OCI-LY3 (cell line): Measurements from ENCODE around the gene DNAJA4.

Experiments
- EZH2phosphoT487 ChIP-seq: fragments of 200-600 bp; shearing (Covaris generic); IDR thresholded peaks from 2 replicates; pipeline ENCODE4 v1.6.1; 2018; ENCODE audit warnings: antibody characterized with exemption, mixed run types, low read depth
- TF ChIP-seq, protein P1 (sequence below): fragments of 200-600, 300-600 bp; sonication (generic); IDR thresholded peaks from 2 replicates; pipeline ENCODE4 v1.5.1; 2014; ENCODE audit warnings: antibody characterized with exemption, low read length, low read depth

DNA sequence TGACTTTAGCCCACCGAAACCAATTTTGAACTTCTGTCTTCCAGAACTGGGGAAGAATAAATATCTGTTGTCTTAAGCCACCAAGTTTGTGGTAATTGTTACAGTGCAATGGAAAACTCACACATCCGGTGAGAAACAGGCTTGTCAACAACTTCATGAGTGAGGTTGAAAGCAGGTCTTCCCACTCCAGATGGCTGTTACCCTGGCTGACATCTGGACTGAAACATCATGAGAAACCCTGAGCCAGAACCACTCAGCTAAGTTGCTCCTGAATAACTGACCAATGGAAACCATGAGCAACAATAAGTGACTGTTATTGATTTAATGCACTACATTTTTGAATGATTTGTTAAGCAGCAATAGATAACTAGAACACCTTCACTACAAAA lies 40.3 kb upstream of the DNAJA4 start:
- TF ChIP-seq, protein P1, sequence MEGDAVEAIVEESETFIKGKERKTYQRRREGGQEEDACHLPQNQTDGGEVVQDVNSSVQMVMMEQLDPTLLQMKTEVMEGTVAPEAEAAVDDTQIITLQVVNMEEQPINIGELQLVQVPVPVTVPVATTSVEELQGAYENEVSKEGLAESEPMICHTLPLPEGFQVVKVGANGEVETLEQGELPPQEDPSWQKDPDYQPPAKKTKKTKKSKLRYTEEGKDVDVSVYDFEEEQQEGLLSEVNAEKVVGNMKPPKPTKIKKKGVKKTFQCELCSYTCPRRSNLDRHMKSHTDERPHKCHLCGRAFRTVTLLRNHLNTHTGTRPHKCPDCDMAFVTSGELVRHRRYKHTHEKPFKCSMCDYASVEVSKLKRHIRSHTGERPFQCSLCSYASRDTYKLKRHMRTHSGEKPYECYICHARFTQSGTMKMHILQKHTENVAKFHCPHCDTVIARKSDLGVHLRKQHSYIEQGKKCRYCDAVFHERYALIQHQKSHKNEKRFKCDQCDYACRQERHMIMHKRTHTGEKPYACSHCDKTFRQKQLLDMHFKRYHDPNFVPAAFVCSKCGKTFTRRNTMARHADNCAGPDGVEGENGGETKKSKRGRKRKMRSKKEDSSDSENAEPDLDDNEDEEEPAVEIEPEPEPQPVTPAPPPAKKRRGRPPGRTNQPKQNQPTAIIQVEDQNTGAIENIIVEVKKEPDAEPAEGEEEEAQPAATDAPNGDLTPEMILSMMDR = no peak
- TF ChIP-seq EZH2phosphoT487 = no peak
